Lung (tissue), 12 donors: ENCODE measurements around the gene DNPEP. TPM values are rescaled to one million over a fixed set of nuclear protein-coding genes. Genes with fewer than 3 reads are reported as not detected.

Experiments
- ATAC-seq: fragments of 200-7000 bp; cut with Tn5 transposase; one replicate; pipeline ENCODE4 v1.9.1; 2020; ENCODE audit warnings: moderate number of reproducible peaks; ENCODE audit not compliant: insufficient read depth, low FRiP score
- DNase-seq, 3 donors: peaks; one replicate each; pipeline ENCODE4 v3.0.0-alpha.2; 2013 to 2017
- H3K27ac ChIP-seq, 2 donors: one replicate each; pipeline ENCODE4 v1.5.1; 2013; ENCODE audit warnings: mild to moderate bottlenecking in 2 of 2, moderate library complexity in 2 of 2, control low read depth in 1 of 2, inconsistent platforms in 1 of 2, low read depth in 1 of 2, low read length in 1 of 2
- H3K27me3 ChIP-seq, 3 donors: one replicate each; pipeline ENCODE4 v1.5.1; 2013; ENCODE audit warnings: low read length in 2 of 3; ENCODE audit not compliant: control insufficient read depth in 3 of 3, insufficient read depth in 3 of 3
- H3K36me3 ChIP-seq, 4 donors: one replicate each; pipeline ENCODE4 v1.5.1; 2013; ENCODE audit warnings: low read length in 4 of 4, mild to moderate bottlenecking in 1 of 4, moderate library complexity in 1 of 4; ENCODE audit not compliant: control insufficient read depth in 4 of 4, insufficient read depth in 4 of 4
- H3K4me1 ChIP-seq, 5 donors: one replicate each; pipeline ENCODE4 v1.5.1; 2013; ENCODE audit warnings: low read length in 5 of 5, mild to moderate bottlenecking in 2 of 5, moderate library complexity in 1 of 5; ENCODE audit not compliant: control insufficient read depth in 5 of 5, insufficient read depth in 5 of 5
- H3K4me3 ChIP-seq: one replicate; pipeline ENCODE4 v1.5.1; 2013; ENCODE audit warnings: mild to moderate bottlenecking, control low read depth, moderate library complexity
- H3K9ac ChIP-seq, 2 donors: one replicate each; pipeline ENCODE4 v1.5.1; 2013; ENCODE audit warnings: low read length in 2 of 2, control low read depth in 1 of 2; ENCODE audit not compliant: insufficient read depth in 1 of 2
- H3K9me3 ChIP-seq, 4 donors: one replicate each; pipeline ENCODE4 v1.5.1; 2013; ENCODE audit warnings: low read length in 3 of 4, mild to moderate bottlenecking in 1 of 4, moderate library complexity in 1 of 4; ENCODE audit not compliant: control insufficient read depth in 4 of 4, insufficient read depth in 3 of 4
- CTCF ChIP-seq: IDR thresholded peaks from 2 replicates; pipeline ENCODE4 v1.5.1; 2012; ENCODE audit warnings: mild to moderate bottlenecking; ENCODE audit errors: control extremely low read depth, extremely low read depth
- WGBS, 2 donors: extraction: QIAGEN DNeasy Blood & Tissue Kit; methylation state at CpG; one replicate each; pipeline ENCODE4 v1.1.7; 2013; 5-methylcytosine and 5-hydroxymethylcytosine counted together
- polyA plus RNA-seq, 2 donors: library from polyadenylated mRNA; stranded (reverse); fragments of 200-250 nt; gene quantifications; one replicate each; pipeline ENCODE4 v1.2.1, GENCODE V29; 2013
- total RNA-seq, 2 donors: library from RNA; depleted of rRNA in 1 of 2; stranded (reverse); fragments of >200 nt in 1 of 2; gene quantifications; one replicate each; pipeline ENCODE4 v1.2.1, GENCODE V29; 2014 to 2021
- donor health status: control.
- donor health status: control.
- donor health status: Bipolar disorder and iron deficiency.
- donor health status: healthy.
- donor health status: DM: yes; HTN: yes; CAD: no.

DNPEP gene
- total and polyA plus RNA-seq, 4 donors, result 73.7 to 89.7 (median 80.8) TPM

- TF ChIP-seq CTCF, result no peak
- Histone ChIP-seq H3K4me3 (no peak overlapping the region), H3K27ac (peak overlapping the region in 1 of 2 donors; percentile 1), H3K36me3 (no peaks in the 10 kb centered on the region), H3K4me1 (peaks cover 0 to 10% (median under 1%) of the 10 kb centered on the region in 5 donors), H3K9me3 (no peaks in the 10 kb centered on the region), H3K27me3 (no peaks in the 10 kb centered on the region), H3K9ac (no peak overlapping the region)
- 83 to 92% methylated on average over 7 to 8 of the region's 8 CpGs for WGBS, 2 donors
- no peak for DNase-seq
- ATAC-seq, result no peak
Measured at GRCh38 chr2:219425238-219426067, 37.7 kb upstream of the DNPEP start.

- DNase-seq (no peak), ATAC-seq (no peak)
- Histone ChIP-seq H3K9ac (no peak overlapping the region), H3K4me1 (peaks cover 0 to 9% (median 1%) of the 10 kb centered on the region in 5 donors), H3K4me3 (no peak overlapping the region), H3K27ac (peak overlapping the region in 1 of 2 donors; percentile 35), H3K9me3 (no peaks in the 10 kb centered on the region), H3K27me3 (peaks cover 0 to 14% (median 0%) of the 10 kb centered on the region in 3 donors), H3K36me3 (no peaks in the 10 kb centered on the region)
- TF ChIP-seq CTCF, result no peak
- WGBS, 2 donors, result 82 to 87% methylated on average over 14 of the region's 14 CpGs
Measured at GRCh38 chr2:219423652-219424377, 36.1 kb upstream of the DNPEP start.

GRCh38 chr2:219422952-219423534 is 35.3 kb upstream of the DNPEP start:
- no peak for TF ChIP-seq CTCF
- no peaks in the 10 kb centered on the region for H3K9me3 ChIP-seq
- peaks cover 0 to 14% (median 5%) of the 10 kb centered on the region in 5 donors for H3K4me1 ChIP-seq
- peaks cover 0 to 16% (median 0%) of the 10 kb centered on the region in 3 donors for H3K27me3 ChIP-seq
- no peaks in the 10 kb centered on the region for H3K36me3 ChIP-seq
- WGBS, 2 donors, result 86 to 92% methylated on average over 8 of the region's 8 CpGs
- no peak for DNase-seq
- no peak overlapping the region for H3K9ac ChIP-seq
- H3K4me3 ChIP-seq, result no peak overlapping the region
- ATAC-seq, result no peak
- H3K27ac ChIP-seq, result peak overlapping the region in 1 of 2 donors; percentile 35
